GM12875 (cell line): ENCODE measurements around the gene GPR162.

Source experiments
- H3K4me3 ChIP-seq: one replicate; pipeline ENCODE4 v1.5.1; 2011; ENCODE audit warnings: low read depth, low read length, control low read depth
- CTCF ChIP-seq: IDR thresholded peaks from 2 replicates; pipeline ENCODE4 v1.5.1; 2011; ENCODE audit warnings: low read depth, mild to moderate bottlenecking, control low read depth, inconsistent platforms, low read length, moderate library complexity, borderline replicate concordance; ENCODE audit not compliant: insufficient read depth

GPR162 gene

DNA sequence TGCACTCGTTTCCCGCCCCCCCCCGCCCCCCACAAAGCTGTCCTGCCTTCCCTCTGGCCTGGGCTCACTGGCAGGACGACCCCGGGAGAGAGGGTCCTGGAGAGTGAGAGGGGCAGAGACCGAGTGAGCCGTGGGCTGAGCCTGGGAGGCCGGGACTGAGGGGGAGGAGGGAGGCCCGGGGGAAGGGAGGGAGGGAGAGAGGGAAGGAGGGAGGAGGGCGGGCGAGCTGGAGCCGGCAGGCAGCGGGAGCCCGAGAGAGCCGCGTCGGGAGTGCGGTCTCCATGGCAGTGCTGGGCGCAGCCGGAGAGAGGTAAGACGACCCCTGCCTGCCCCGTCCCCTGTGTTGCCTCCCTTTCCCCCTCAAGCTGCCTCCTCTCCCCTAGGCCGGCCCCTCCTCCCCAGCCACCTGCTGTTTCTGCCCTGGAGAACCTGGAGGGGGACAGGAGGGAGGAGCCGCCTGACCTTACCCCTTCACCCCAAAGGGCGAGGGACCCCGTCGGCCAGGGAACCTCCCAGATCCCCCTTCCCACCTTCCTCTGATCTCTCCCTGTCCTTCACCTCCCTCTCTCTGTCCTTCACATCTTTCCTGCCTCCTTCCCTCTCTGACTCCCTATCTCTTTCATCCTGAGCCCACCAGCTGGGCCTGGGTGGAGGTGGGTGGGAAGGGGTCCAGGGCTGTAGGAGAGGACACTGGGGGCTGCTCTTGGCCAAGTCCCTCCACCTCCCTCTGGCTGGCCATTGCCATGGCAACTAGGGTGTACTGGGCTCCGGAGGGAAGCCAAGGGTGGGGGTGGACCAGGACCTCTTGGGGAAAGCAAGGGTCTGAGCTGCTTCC lies at the start of gene GPR162:
TSS of gene GPR162 (plus strand) at position 231 of the 835 bp plus-strand sequence. CDS start 2,078 bp downstream, outside the sequence.
- H3K4me3 ChIP-seq: no peak within 1 kb of the TSS
- TF ChIP-seq CTCF: no peak

GRCh38 chr12:6772331-6772695 lies 49.3 kb upstream of the GPR162 start, which contains the start of gene LAG3:
LAG3 (plus strand) TSS chr12:6772520; CDS start chr12:6772853, 333 bp downstream.
- H3K4me3 ChIP-seq: no peak within 1 kb of the TSS
- TF ChIP-seq CTCF: no peak

- no peak for TF ChIP-seq CTCF
- H3K4me3 ChIP-seq: no peak overlapping the region
Observed at GRCh38 chr12:6772726-6773589, 48.7 kb upstream of the GPR162 start.

- H3K4me3 ChIP-seq: peak overlapping the region; percentile 5
- TF ChIP-seq CTCF: no peak
Observed at GRCh38 chr12:6773590-6774351, 47.9 kb upstream of the GPR162 start.

DNA sequence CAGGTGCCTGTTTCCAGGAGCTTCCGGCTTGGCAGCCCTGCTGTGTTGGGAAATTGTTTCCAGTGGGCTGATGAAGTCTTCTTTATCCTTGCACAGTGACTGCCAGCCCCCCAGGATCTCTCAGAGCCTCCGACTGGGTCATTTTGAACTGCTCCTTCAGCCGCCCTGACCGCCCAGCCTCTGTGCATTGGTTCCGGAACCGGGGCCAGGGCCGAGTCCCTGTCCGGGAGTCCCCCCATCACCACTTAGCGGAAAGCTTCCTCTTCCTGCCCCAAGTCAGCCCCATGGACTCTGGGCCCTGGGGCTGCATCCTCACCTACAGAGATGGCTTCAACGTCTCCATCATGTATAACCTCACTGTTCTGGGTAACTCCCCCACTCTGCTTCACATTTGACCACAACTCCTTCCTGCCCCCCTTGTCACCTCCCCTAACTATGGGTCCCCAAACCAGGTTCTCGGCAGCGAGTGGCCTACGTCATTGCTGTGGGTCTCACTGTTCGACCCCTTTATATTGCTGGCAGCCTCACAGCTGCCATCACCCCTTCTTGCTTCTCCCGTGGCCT lies 47.0 kb upstream of the GPR162 start:
- no peak overlapping the region for H3K4me3 ChIP-seq
- no peak for TF ChIP-seq CTCF
